ENCODE measurements around the gene ZBTB20.

GRCh38 chr3:115169808-115170207 lies 22.7 kb upstream of the ZBTB20 start:
- TF ChIP-seq, protein P1, sequence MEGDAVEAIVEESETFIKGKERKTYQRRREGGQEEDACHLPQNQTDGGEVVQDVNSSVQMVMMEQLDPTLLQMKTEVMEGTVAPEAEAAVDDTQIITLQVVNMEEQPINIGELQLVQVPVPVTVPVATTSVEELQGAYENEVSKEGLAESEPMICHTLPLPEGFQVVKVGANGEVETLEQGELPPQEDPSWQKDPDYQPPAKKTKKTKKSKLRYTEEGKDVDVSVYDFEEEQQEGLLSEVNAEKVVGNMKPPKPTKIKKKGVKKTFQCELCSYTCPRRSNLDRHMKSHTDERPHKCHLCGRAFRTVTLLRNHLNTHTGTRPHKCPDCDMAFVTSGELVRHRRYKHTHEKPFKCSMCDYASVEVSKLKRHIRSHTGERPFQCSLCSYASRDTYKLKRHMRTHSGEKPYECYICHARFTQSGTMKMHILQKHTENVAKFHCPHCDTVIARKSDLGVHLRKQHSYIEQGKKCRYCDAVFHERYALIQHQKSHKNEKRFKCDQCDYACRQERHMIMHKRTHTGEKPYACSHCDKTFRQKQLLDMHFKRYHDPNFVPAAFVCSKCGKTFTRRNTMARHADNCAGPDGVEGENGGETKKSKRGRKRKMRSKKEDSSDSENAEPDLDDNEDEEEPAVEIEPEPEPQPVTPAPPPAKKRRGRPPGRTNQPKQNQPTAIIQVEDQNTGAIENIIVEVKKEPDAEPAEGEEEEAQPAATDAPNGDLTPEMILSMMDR (IDR thresholded peaks at IDR 0.05): peak in 2 of 3 donors; percentile 34 to 36
- TF ChIP-seq POLR2AphosphoS5 (IDR thresholded peaks at IDR 0.05): no peak
